ENCODE measurements around the gene STK24. TPM values are rescaled to one million over a fixed set of nuclear protein-coding genes. Genes with fewer than 3 reads are reported as not detected.

STK24 gene
- polyA plus RNA-seq, 3 donors, result 14.2 to 59.8 (median 28.9) TPM

DNA sequence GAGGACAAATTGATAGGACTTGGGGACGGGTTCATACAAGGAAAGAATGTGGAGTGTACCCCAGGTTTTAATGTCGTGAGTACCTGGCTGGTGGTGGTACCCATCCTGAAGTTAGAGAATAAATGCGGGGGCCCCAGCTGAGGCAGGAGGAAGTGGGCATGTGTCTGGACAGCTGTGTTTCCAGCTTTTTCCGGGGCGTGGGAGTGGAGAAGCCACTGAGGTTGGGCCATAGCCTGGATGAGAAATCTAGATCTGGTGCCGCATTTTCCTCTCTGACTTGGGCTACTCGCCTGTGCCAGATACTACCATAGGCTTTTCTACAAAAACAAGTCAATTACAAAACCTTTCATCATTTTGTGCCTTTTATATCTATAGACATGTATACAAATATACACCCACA lies 147.4 kb downstream of the STK24 start:
- H2AFZ ChIP-seq (ENCODE audit: insufficient read depth, low read depth, low read length, poor library complexity, severe bottlenecking), result no peak overlapping the region
- H3K9ac ChIP-seq (ENCODE audit: insufficient read depth, low read length, poor library complexity, severe bottlenecking), result no peak overlapping the region
- intact Hi-C loops (cut with micrococcal nuclease), result no loop called here
- H3K36me3 ChIP-seq (replicated peaks in 1 of 2; ENCODE audit: control insufficient read depth in 1 of 2, insufficient read depth in 2 of 2, low read length in 2 of 2), result no peaks in the 10 kb centered on the region
- Mint-ChIP-seq H3K4me3 (no peak overlapping the region), H3K9me3 (peaks cover 0 to 3% (median 0%) of the 10 kb centered on the region in 7 donors), H3K27me3 (ENCODE audit: low read depth in 3 of 3) (peaks cover 0 to 5% (median 3%) of the 10 kb centered on the region in 3 donors), H3K36me3 (no peaks in the 10 kb centered on the region), H3K27ac (no peak overlapping the region), H3K4me1 (no peaks in the 10 kb centered on the region)
- no peak overlapping the region for H3K27ac ChIP-seq (ENCODE audit: low read depth in 1 of 2, low read length in 2 of 2)
- DNase-seq, result no peak
- TF ChIP-seq, protein P1, sequence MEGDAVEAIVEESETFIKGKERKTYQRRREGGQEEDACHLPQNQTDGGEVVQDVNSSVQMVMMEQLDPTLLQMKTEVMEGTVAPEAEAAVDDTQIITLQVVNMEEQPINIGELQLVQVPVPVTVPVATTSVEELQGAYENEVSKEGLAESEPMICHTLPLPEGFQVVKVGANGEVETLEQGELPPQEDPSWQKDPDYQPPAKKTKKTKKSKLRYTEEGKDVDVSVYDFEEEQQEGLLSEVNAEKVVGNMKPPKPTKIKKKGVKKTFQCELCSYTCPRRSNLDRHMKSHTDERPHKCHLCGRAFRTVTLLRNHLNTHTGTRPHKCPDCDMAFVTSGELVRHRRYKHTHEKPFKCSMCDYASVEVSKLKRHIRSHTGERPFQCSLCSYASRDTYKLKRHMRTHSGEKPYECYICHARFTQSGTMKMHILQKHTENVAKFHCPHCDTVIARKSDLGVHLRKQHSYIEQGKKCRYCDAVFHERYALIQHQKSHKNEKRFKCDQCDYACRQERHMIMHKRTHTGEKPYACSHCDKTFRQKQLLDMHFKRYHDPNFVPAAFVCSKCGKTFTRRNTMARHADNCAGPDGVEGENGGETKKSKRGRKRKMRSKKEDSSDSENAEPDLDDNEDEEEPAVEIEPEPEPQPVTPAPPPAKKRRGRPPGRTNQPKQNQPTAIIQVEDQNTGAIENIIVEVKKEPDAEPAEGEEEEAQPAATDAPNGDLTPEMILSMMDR (IDR thresholded peaks at IDR 0.05), result no peak
- no peaks in the 10 kb centered on the region for H3K4me1 ChIP-seq (ENCODE audit: control insufficient read depth in 1 of 2, insufficient read depth in 2 of 2, low read length in 2 of 2)
- H3K4me2 ChIP-seq (replicated peaks; ENCODE audit: extremely low read depth, low read length, poor library complexity, severe bottlenecking), result no peak overlapping the region
- no peak overlapping the region for H3K4me3 ChIP-seq (replicated peaks in 1 of 3; ENCODE audit: low read depth in 2 of 3, low read length in 3 of 3)
- no peaks in the 10 kb centered on the region for H3K9me3 ChIP-seq (replicated peaks in 1 of 2; ENCODE audit: control insufficient read depth in 1 of 2, insufficient read depth in 1 of 2, low read length in 2 of 2)
- 91% methylated on average over 5 of the region's 7 CpGs for WGBS (ENCODE audit: insufficient coverage)
- no peaks in the 10 kb centered on the region for H3K27me3 ChIP-seq (ENCODE audit: control insufficient read depth in 2 of 2, insufficient read depth in 2 of 2, low read length in 2 of 2)
- H4K20me1 ChIP-seq (ENCODE audit: insufficient read depth, low read length), result no peaks in the 10 kb centered on the region
- H3K79me2 ChIP-seq (ENCODE audit: insufficient read depth, low read length), result no peaks in the 10 kb centered on the region

DNA sequence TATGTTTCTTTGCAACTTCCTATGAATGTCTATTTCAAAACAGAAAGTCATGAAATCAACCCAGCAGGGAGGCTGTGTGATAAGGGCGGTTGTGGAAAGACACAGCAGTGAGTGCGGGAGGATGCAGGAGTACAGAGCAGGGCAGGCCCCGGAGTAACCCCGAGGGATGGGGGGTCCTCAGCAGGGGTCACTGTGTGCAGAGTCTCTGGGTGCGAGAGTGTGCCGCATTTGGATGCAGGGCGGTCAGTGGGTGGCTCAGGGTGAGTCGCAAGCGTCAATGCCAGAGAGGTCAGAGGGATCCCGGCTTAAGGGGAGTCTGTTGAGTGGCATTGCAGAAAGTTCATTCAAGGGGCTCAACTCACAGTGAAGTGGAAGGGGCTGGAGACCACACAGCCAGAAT lies 147.8 kb downstream of the STK24 start:
- Histone ChIP-seq H3K9ac (ENCODE audit: insufficient read depth, low read length, poor library complexity, severe bottlenecking) (no peak overlapping the region), H3K36me3 (replicated peaks in 1 of 2; ENCODE audit: control insufficient read depth in 1 of 2, insufficient read depth in 2 of 2, low read length in 2 of 2) (no peaks in the 10 kb centered on the region), H3K4me3 (replicated peaks in 1 of 3; ENCODE audit: low read depth in 2 of 3, low read length in 3 of 3) (no peak overlapping the region), H3K4me2 (replicated peaks; ENCODE audit: extremely low read depth, low read length, poor library complexity, severe bottlenecking) (no peak overlapping the region), H3K79me2 (ENCODE audit: insufficient read depth, low read length) (no peaks in the 10 kb centered on the region), H2AFZ (ENCODE audit: insufficient read depth, low read depth, low read length, poor library complexity, severe bottlenecking) (no peak overlapping the region), H3K27me3 (ENCODE audit: control insufficient read depth in 2 of 2, insufficient read depth in 2 of 2, low read length in 2 of 2) (no peaks in the 10 kb centered on the region), H3K9me3 (replicated peaks in 1 of 2; ENCODE audit: control insufficient read depth in 1 of 2, insufficient read depth in 1 of 2, low read length in 2 of 2) (no peaks in the 10 kb centered on the region), H3K4me1 (ENCODE audit: control insufficient read depth in 1 of 2, insufficient read depth in 2 of 2, low read length in 2 of 2) (no peaks in the 10 kb centered on the region), H4K20me1 (ENCODE audit: insufficient read depth, low read length) (no peaks in the 10 kb centered on the region), H3K27ac (ENCODE audit: low read depth in 1 of 2, low read length in 2 of 2) (no peak overlapping the region)
- peaks cover 0 to 3% (median 0%) of the 10 kb centered on the region in 7 donors for H3K9me3 Mint-ChIP-seq
- H3K27me3 Mint-ChIP-seq (ENCODE audit: low read depth in 3 of 3), result peaks cover 0 to 5% (median 3%) of the 10 kb centered on the region in 3 donors
- intact Hi-C loops (cut with micrococcal nuclease), result no loop called here
- no peaks in the 10 kb centered on the region for H3K4me1 Mint-ChIP-seq
- no peak for DNase-seq
- no peaks in the 10 kb centered on the region for H3K36me3 Mint-ChIP-seq
- WGBS (ENCODE audit: insufficient coverage), result 87% methylated on average over 10 of the region's 10 CpGs
- H3K27ac Mint-ChIP-seq, result no peak overlapping the region
- TF ChIP-seq, protein P1 (IDR thresholded peaks at IDR 0.05), result no peak
- H3K4me3 Mint-ChIP-seq, result no peak overlapping the region
